Measurements from ENCODE around the gene ARHGAP25. TPM values are rescaled to one million over a fixed set of nuclear protein-coding genes. Genes with fewer than 3 reads are reported as not detected.

The ARHGAP25 gene
- total and polyA plus RNA-seq, 10 of the 15 experiments (the other 5 are each of a cell fraction or from before 2014, with no cell fraction given): 0.15 to 1.0 (median 0.46) TPM

DNA sequence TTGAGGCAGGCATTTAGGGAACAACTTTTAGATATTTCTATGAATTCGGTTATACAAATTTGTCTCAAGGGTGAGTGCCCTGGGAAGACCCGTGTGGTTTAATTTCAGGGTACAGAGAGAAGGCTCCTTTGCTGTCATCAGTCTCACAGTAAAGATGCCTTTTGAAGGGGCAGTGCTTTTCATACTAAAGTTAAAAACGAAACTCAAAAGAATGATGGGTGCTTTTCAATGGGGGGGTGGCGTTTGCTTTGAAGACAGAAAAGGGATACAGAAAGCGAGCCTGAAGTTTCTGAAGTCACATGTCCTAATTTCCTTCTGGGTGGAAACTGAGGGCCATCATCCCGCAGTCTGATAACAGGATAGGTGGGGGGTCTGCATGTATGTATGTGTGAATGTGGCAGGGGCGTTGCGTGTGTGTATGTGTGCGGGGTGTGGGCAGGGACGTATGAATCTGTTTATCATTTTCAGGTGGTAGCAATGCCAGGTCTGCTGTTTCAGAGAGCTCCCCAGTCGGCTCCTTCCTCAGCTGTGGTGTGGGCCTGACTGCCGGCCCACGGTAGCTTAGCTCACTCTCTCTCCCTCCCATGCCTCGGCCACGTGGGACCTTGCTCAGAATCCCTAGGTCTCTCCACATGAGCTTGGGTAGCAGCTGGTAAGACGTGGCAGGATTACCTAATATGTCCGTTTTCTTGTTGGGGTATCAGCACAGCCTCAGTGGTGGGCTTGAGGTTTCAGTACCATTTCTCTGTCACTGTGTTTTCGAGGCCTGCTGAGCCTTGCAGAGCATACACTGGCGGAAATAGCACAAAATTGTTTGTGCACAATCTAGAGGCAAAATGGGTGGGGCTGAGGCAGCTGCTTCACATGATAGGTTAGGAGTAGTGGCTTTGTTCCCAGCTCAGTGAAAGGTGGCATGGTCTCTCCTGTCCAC is 32.7 kb downstream of the ARHGAP25 start (continued):
- TF ChIP-seq CHD2 (IDR thresholded peaks at IDR 0.05; ENCODE audit: borderline replicate concordance, low read depth, low read length): no peak

GRCh38 chr2:68767996-68768395 is 33.4 kb downstream of the ARHGAP25 start:
- no peaks in the 10 kb centered on the region for H4K20me1 ChIP-seq (ENCODE audit: control insufficient read depth, insufficient read depth)
- peak overlapping the region; percentile 29 for H3K27ac ChIP-seq (ENCODE audit: control insufficient read depth, insufficient read depth)
- no peak for DNase-seq (ENCODE audit: low read depth, low spot score)
- no peak overlapping the region for H3K9ac ChIP-seq (ENCODE audit: control insufficient read depth, insufficient read depth, low read length)
- peak overlapping the region; percentile 46; the same call in 1 of the 2 replicates for H3K4me2 ChIP-seq (ENCODE audit: control insufficient read depth, insufficient read depth)
- no peak overlapping the region for H2AFZ ChIP-seq (ENCODE audit: control insufficient read depth, low read depth, low read length)
- no peaks in the 10 kb centered on the region for H3K79me2 ChIP-seq (ENCODE audit: control insufficient read depth, insufficient read depth, low read length)
- H3K36me3 ChIP-seq (ENCODE audit: control insufficient read depth in 2 of 2, insufficient read depth in 2 of 2, low read length in 1 of 2): no peaks in the 10 kb centered on the region
- H3K4me3 ChIP-seq: no peak overlapping the region
- peaks cover 59% of the 10 kb centered on the region for H3K4me1 ChIP-seq (ENCODE audit: control insufficient read depth, insufficient read depth, low read length)
- in situ Hi-C loops (cut with MboI): no loop called here
- no TSS peak for BruUV-seq (replicated peaks)
- 20% methylated on average over 4 of the region's 4 CpGs for WGBS (ENCODE audit: insufficient coverage, insufficient replicate concordance, low lambda C conversion rate, missing lambda C conversion rate)
- no peak for ATAC-seq
- RAD21 ChIA-PET (ENCODE audit: unreplicated experiment): interaction anchor here (1.2 kb wide), 1 partner anchor 16 kb away, joined by 4 read pairs; no protein-coding TSS in a partner anchor
- SMC1A ChIA-PET (ENCODE audit: uncharacterized antibody, unreplicated experiment): interaction anchor here (0.9 to 1.9 kb wide), 2 partner anchors 11 to 15 kb away, joined by 3 to 4 read pairs; no protein-coding TSS in a partner anchor
- no peaks in the 10 kb centered on the region; the same call in 2 of the 3 replicates for H3K9me3 ChIP-seq (replicated peaks; ENCODE audit: control insufficient read depth, insufficient read depth, low read length)
- peaks cover 2 to 10% of the 10 kb centered on the region in 2 experiments; a peak in 3 of 4 replicates for H3K27me3 ChIP-seq (replicated peaks in 1 of 2; ENCODE audit: control insufficient read depth in 2 of 2, insufficient read depth in 2 of 2, low read length in 1 of 2)
- CTCF ChIA-PET: interaction anchor here (0.6 to 1.9 kb wide), 6 partner anchors 16 to 1737 kb away, joined by 3 to 8 read pairs (median 3); no protein-coding TSS in a partner anchor
- intact Hi-C loops (cut with micrococcal nuclease; ENCODE audit: unreplicated experiment): no loop called here
- FAIRE-seq: no peak
- POLR2A ChIA-PET: no interaction called here
- TF ChIP-seq POLR2AphosphoS5 (IDR thresholded peaks at IDR 0.05; ENCODE audit: low read length) (no peak), STAT3 (IDR thresholded peaks at IDR 0.05; ENCODE audit: low read depth, low read length) (no peak), ETV6 (conservative IDR thresholded peaks at IDR 0.05 in 1 of 2, IDR thresholded peaks at IDR 0.05 in 1 of 2; ENCODE audit: borderline replicate concordance in 1 of 2, low read depth in 1 of 2) (no peak), KLF5 (IDR thresholded peaks at IDR 0.05; ENCODE audit: partially characterized antibody) (no peak), IKZF1 (conservative IDR thresholded peaks at IDR 0.05) (no peak), ZNF274 (IDR thresholded peaks at IDR 0.05; ENCODE audit: insufficient read depth, insufficient read length) (no peak), ZBTB40 (IDR thresholded peaks at IDR 0.05; ENCODE audit: borderline replicate concordance) (no peak), NBN (IDR thresholded peaks at IDR 0.05) (no peak), ZNF217 (IDR thresholded peaks at IDR 0.05) (no peak)
- TF ChIP-seq, protein P1, sequence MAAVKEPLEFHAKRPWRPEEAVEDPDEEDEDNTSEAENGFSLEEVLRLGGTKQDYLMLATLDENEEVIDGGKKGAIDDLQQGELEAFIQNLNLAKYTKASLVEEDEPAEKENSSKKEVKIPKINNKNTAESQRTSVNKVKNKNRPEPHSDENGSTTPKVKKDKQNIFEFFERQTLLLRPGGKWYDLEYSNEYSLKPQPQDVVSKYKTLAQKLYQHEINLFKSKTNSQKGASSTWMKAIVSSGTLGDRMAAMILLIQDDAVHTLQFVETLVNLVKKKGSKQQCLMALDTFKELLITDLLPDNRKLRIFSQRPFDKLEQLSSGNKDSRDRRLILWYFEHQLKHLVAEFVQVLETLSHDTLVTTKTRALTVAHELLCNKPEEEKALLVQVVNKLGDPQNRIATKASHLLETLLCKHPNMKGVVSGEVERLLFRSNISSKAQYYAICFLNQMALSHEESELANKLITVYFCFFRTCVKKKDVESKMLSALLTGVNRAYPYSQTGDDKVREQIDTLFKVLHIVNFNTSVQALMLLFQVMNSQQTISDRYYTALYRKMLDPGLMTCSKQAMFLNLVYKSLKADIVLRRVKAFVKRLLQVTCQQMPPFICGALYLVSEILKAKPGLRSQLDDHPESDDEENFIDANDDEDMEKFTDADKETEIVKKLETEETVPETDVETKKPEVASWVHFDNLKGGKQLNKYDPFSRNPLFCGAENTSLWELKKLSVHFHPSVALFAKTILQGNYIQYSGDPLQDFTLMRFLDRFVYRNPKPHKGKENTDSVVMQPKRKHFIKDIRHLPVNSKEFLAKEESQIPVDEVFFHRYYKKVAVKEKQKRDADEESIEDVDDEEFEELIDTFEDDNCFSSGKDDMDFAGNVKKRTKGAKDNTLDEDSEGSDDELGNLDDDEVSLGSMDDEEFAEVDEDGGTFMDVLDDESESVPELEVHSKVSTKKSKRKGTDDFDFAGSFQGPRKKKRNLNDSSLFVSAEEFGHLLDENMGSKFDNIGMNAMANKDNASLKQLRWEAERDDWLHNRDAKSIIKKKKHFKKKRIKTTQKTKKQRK (IDR thresholded peaks at IDR 0.05; ENCODE audit: low read depth, low read length): no peak

Measured in GM12878 (cell line).